ENCODE results near the gene MKRN2OS. TPM values are rescaled to one million over a fixed set of nuclear protein-coding genes. Genes with fewer than 3 reads are reported as not detected.

The MKRN2OS gene
- total and polyA plus RNA-seq, 8 donors: 1.5 to 3.9 (median 2.4) TPM

DNA sequence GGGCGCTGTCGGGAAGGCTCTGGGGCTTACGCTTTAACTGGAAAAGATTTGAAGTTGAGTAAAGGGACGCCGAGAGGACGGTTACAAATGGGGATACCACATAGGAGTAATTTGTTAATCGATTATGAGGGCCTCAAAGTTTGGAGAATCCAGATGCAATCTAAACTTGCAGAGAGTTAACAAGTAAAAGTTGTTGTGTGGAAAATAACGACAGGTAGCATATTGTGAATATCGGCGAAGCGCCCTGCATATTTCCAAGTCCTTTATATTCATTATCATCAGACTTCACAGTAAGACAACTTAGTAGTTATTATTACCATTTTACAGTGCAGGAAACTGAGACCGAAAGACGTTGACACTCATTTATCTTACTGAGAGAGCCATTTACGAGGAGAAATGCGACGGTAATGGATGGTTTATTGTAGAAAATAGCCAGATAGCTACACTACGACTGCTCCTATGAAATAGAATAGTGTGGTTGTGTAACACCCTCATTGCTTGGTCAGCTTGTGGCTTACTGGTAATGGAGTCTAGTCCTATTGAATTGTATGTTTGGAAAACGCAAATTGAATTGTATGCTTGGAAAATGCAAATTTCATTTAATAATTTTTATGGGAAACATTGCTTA, 12.3 kb upstream of the MKRN2OS start:
- H3K4me1 ChIP-seq: peaks cover 24 to 44% (median 31%) of the 10 kb centered on the region in 3 donors

DNA sequence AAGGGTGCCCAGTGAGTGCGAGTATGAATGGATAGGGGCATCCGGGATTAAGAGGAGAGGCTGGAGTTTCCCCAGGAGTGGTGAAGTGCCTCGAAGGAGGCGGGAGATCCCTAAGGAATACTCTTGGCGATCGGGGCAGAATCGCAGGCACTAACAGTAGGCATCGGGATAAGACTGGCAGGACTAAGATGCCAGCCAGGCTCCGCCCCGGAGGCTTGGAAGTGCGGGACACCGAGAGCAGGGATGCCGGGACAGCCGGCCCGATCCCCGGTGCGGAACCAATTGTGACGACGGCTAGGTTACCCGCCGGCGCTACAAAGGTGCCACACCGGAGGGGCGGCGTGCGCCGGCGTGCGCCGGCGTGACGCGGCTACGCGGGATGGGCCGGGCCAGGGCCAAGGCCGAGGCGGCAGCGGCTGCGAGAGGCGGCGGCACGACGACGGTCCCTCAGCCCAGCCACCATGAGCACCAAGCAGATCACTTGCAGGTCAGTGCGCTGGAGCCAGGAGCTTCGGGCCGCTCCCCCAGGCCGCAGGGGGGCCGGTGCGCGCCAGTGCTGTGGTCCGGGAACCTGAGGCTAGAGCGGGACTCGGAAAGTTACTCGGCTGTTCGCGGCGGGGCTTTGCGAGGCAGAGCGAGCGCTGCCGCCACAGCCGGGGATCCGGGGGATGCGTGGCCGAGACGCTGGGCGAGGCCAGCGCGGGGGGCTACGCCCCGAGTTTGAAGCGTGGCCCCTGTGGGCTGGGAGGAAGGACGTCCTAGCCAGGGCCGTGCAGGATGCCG, 11.6 kb upstream of the MKRN2OS start, which contains the start of gene MKRN2:
Gene MKRN2 (plus strand): TSS at position 398 of the 783 bp plus-strand sequence. CDS start 64 bp downstream, at position 462.
- H3K27me3 ChIP-seq: peaks cover 0 to 4% (median 1%) of the 10 kb centered on the region in 4 donors
- intact Hi-C loops (cut with DNase I): no loop called here
- FAIRE-seq (no peak), ATAC-seq (peak; percentile 93 to 98 (median 98)), DNase-seq (peak; percentile 84 to 96 (median 93))
- peak within 1 kb of the TSS; percentile 86 to 94 (median 93) for H3K4me3 ChIP-seq
- no peaks in the 10 kb centered on the region for H3K36me3 ChIP-seq
- peak within 1 kb of the TSS; percentile 94 to 98 (median 96) for H3K27ac ChIP-seq
- no peaks in the 10 kb centered on the region for H3K9me3 ChIP-seq
- TF ChIP-seq CTCF (IDR thresholded peaks at IDR 0.05): no peak
- H3K4me1 ChIP-seq: peaks cover 24 to 37% (median 26%) of the 10 kb centered on the region in 3 donors
- WGBS, 2 donors: 0% methylated on average over 71 to 77 of the region's 77 CpGs

More for the DNA sequence above, 12.3 kb upstream of the MKRN2OS start:
- no peaks in the 10 kb centered on the region for H3K9me3 ChIP-seq
- no peak for DNase-seq
- no peak for TF ChIP-seq CTCF (IDR thresholded peaks at IDR 0.05)
- intact Hi-C loops (cut with DNase I): no loop called here
- H3K4me3 ChIP-seq: peak overlapping the region; percentile 86 to 94 (median 93)
- peaks cover 0 to 4% (median 1%) of the 10 kb centered on the region in 4 donors for H3K27me3 ChIP-seq
- no peak for FAIRE-seq
- WGBS, 2 donors: 0 to 1% methylated on average over 18 of the region's 18 CpGs
- H3K36me3 ChIP-seq: no peaks in the 10 kb centered on the region
- ATAC-seq: peak in 3 of 4 donors; percentile 7 to 45 (median 22)
- peak overlapping the region; percentile 94 to 98 (median 96) for H3K27ac ChIP-seq

GRCh38 chr3:12556314-12556689, 11.0 kb upstream of the MKRN2OS start:
- H3K4me1 ChIP-seq: peaks cover 20 to 37% (median 24%) of the 10 kb centered on the region in 3 donors
- peak in 3 of 4 donors; percentile 1 to 9 (median 2) for ATAC-seq
- no peak for TF ChIP-seq CTCF (IDR thresholded peaks at IDR 0.05)
- peak overlapping the region; percentile 94 to 98 (median 96) for H3K27ac ChIP-seq
- intact Hi-C loops (cut with DNase I): no loop called here
- H3K4me3 ChIP-seq: peak overlapping the region; percentile 86 to 94 (median 93)
- H3K27me3 ChIP-seq: peaks cover 0 to 4% (median 1%) of the 10 kb centered on the region in 4 donors
- no peaks in the 10 kb centered on the region for H3K36me3 ChIP-seq
- H3K9me3 ChIP-seq: no peaks in the 10 kb centered on the region
- FAIRE-seq: no peak
- DNase-seq: no peak
- WGBS, 2 donors: 2 to 3% methylated on average over 8 of the region's 8 CpGs

- ATAC-seq: no peak
- Histone ChIP-seq H3K27me3 (peaks cover 0 to 4% (median 1%) of the 10 kb centered on the region in 4 donors), H3K4me3 (peak overlapping the region; percentile 0 to 41 (median 25)), H3K36me3 (no peaks in the 10 kb centered on the region), H3K27ac (peak overlapping the region in 1 of 4 donors; percentile 55), H3K9me3 (no peaks in the 10 kb centered on the region), H3K4me1 (peaks cover 4 to 21% (median 11%) of the 10 kb centered on the region in 3 donors)
- no peak for TF ChIP-seq CTCF (IDR thresholded peaks at IDR 0.05)
- DNase-seq: peak in 2 of 6 donors; percentile 40 to 57
- intact Hi-C loops (cut with DNase I): no loop called here
- 3 to 11% methylated on average over 26 of the region's 26 CpGs for WGBS, 2 donors
- no peak for FAIRE-seq
Measured at GRCh38 chr3:12553921-12554391, 8.7 kb upstream of the MKRN2OS start.

All from pancreas (tissue), 10 donors.